ENCODE measurements around the gene PPP1R15B. TPM values are rescaled to one million over a fixed set of nuclear protein-coding genes. Genes with fewer than 3 reads are reported as not detected.

PPP1R15B gene
- total RNA-seq, result 10 to 100 TPM; 71.7 to 80.1 (median 72.9) TPM

GRCh38 chr1:204411451-204412204, at the start of gene PPP1R15B:
Gene PPP1R15B, minus strand, starts transcription at chr1:204411817. Its CDS starts 406 bp downstream, at chr1:204411411.
- Mint-ChIP-seq H3K36me3 (ENCODE audit: insufficient read depth) (peaks cover 24% of the 10 kb centered on the region), H3K4me1 (ENCODE audit: low read depth) (peaks cover 14% of the 10 kb centered on the region), H3K4me3 (peak within 1 kb of the TSS; percentile 99), H3K27me3 (ENCODE audit: low read depth) (no peaks in the 10 kb centered on the region), H3K9me3 (no peaks in the 10 kb centered on the region)
- ATAC-seq (peak; percentile 95 to 96), DNase-seq (peak; percentile 97)

- ATAC-seq (no peak), DNase-seq (no peak)
- no peak overlapping the region for H3K4me3 Mint-ChIP-seq
- H3K4me1 Mint-ChIP-seq (ENCODE audit: low read depth), result peaks cover 59% of the 10 kb centered on the region
- H3K9me3 Mint-ChIP-seq, result no peaks in the 10 kb centered on the region
- peaks cover 26% of the 10 kb centered on the region for H3K36me3 Mint-ChIP-seq (ENCODE audit: insufficient read depth)
- H3K27me3 Mint-ChIP-seq (ENCODE audit: low read depth), result no peaks in the 10 kb centered on the region
Observed at GRCh38 chr1:204460346-204460745, 48.7 kb upstream of the PPP1R15B start.

GRCh38 chr1:204459706-204460105, 48.1 kb upstream of the PPP1R15B start:
- no peak overlapping the region for H3K4me3 Mint-ChIP-seq
- peaks cover 53% of the 10 kb centered on the region for H3K4me1 Mint-ChIP-seq (ENCODE audit: low read depth)
- ATAC-seq (no peak), DNase-seq (no peak)
- H3K27me3 Mint-ChIP-seq (ENCODE audit: low read depth), result no peaks in the 10 kb centered on the region
- no peaks in the 10 kb centered on the region for H3K9me3 Mint-ChIP-seq
- peaks cover 29% of the 10 kb centered on the region for H3K36me3 Mint-ChIP-seq (ENCODE audit: insufficient read depth)

GRCh38 chr1:204457666-204458065, 46.0 kb upstream of the PPP1R15B start:
- Mint-ChIP-seq H3K27me3 (ENCODE audit: low read depth) (no peaks in the 10 kb centered on the region), H3K36me3 (ENCODE audit: insufficient read depth) (peaks cover 26% of the 10 kb centered on the region)
- ATAC-seq, result no peak

GRCh38 chr1:204456826-204457442, 45.3 kb upstream of the PPP1R15B start:
- H3K27me3 Mint-ChIP-seq (ENCODE audit: low read depth), result no peaks in the 10 kb centered on the region

More at GRCh38 chr1:204457666-204458065, 46.0 kb upstream of the PPP1R15B start:
- H3K4me1 Mint-ChIP-seq (ENCODE audit: low read depth), result peaks cover 46% of the 10 kb centered on the region
- no peak for DNase-seq
- H3K4me3 Mint-ChIP-seq, result no peak overlapping the region
- H3K9me3 Mint-ChIP-seq, result no peaks in the 10 kb centered on the region

GRCh38 chr1:204455831-204456145, 44.2 kb upstream of the PPP1R15B start:
- ATAC-seq, result no peak
- Mint-ChIP-seq H3K9me3 (no peaks in the 10 kb centered on the region), H3K4me1 (ENCODE audit: low read depth) (peaks cover 36% of the 10 kb centered on the region), H3K36me3 (ENCODE audit: insufficient read depth) (peaks cover 26% of the 10 kb centered on the region), H3K27me3 (ENCODE audit: low read depth) (no peaks in the 10 kb centered on the region), H3K4me3 (no peak overlapping the region)
- no peak for DNase-seq

More at GRCh38 chr1:204456826-204457442, 45.3 kb upstream of the PPP1R15B start:
- no peak for ATAC-seq
- DNase-seq, result no peak
- peaks cover 43% of the 10 kb centered on the region for H3K4me1 Mint-ChIP-seq (ENCODE audit: low read depth)
- no peaks in the 10 kb centered on the region for H3K9me3 Mint-ChIP-seq
- no peak overlapping the region for H3K4me3 Mint-ChIP-seq
- peaks cover 26% of the 10 kb centered on the region for H3K36me3 Mint-ChIP-seq (ENCODE audit: insufficient read depth)

GRCh38 chr1:204455063-204455830, 43.6 kb upstream of the PPP1R15B start:
- peaks cover 35% of the 10 kb centered on the region for H3K4me1 Mint-ChIP-seq (ENCODE audit: low read depth)
- H3K36me3 Mint-ChIP-seq (ENCODE audit: insufficient read depth), result peaks cover 23% of the 10 kb centered on the region
- ATAC-seq (no peak), DNase-seq (no peak)
- H3K9me3 Mint-ChIP-seq, result no peaks in the 10 kb centered on the region
- no peaks in the 10 kb centered on the region for H3K27me3 Mint-ChIP-seq (ENCODE audit: low read depth)
- H3K4me3 Mint-ChIP-seq, result no peak overlapping the region

GRCh38 chr1:204454476-204454875, 42.9 kb upstream of the PPP1R15B start:
- peaks cover 32% of the 10 kb centered on the region for H3K4me1 Mint-ChIP-seq (ENCODE audit: low read depth)
- H3K36me3 Mint-ChIP-seq (ENCODE audit: insufficient read depth), result peaks cover 17% of the 10 kb centered on the region
- ATAC-seq, result no peak
- no peaks in the 10 kb centered on the region for H3K9me3 Mint-ChIP-seq
- H3K4me3 Mint-ChIP-seq, result no peak overlapping the region
- no peak for DNase-seq
- no peaks in the 10 kb centered on the region for H3K27me3 Mint-ChIP-seq (ENCODE audit: low read depth)

- Mint-ChIP-seq H3K36me3 (ENCODE audit: insufficient read depth) (peaks cover 14% of the 10 kb centered on the region), H3K27me3 (ENCODE audit: low read depth) (no peaks in the 10 kb centered on the region), H3K4me1 (ENCODE audit: low read depth) (peaks cover 37% of the 10 kb centered on the region), H3K9me3 (no peaks in the 10 kb centered on the region), H3K4me3 (peak overlapping the region; percentile 64)
- peak; percentile 98 to 99 for ATAC-seq
- DNase-seq, result peak; percentile 77
Observed at GRCh38 chr1:204453141-204453772, 41.6 kb upstream of the PPP1R15B start.

- H3K4me1 Mint-ChIP-seq (ENCODE audit: low read depth), result peaks cover 39% of the 10 kb centered on the region
- DNase-seq (no peak), ATAC-seq (no peak)
- no peaks in the 10 kb centered on the region for H3K27me3 Mint-ChIP-seq (ENCODE audit: low read depth)
- H3K36me3 Mint-ChIP-seq (ENCODE audit: insufficient read depth), result peaks cover 12% of the 10 kb centered on the region
- H3K4me3 Mint-ChIP-seq, result no peak overlapping the region
- H3K9me3 Mint-ChIP-seq, result no peaks in the 10 kb centered on the region
Observed at GRCh38 chr1:204451352-204452124, 39.9 kb upstream of the PPP1R15B start.

- no peak for ATAC-seq
- Mint-ChIP-seq H3K9me3 (no peaks in the 10 kb centered on the region), H3K27me3 (ENCODE audit: low read depth) (no peaks in the 10 kb centered on the region), H3K36me3 (ENCODE audit: insufficient read depth) (peaks cover 15% of the 10 kb centered on the region), H3K4me3 (no peak overlapping the region), H3K4me1 (ENCODE audit: low read depth) (peaks cover 45% of the 10 kb centered on the region)
- no peak for DNase-seq
Observed at GRCh38 chr1:204450461-204451257, 39.0 kb upstream of the PPP1R15B start.

GRCh38 chr1:204449678-204450280, 38.2 kb upstream of the PPP1R15B start:
- peaks cover 14% of the 10 kb centered on the region for H3K36me3 Mint-ChIP-seq (ENCODE audit: insufficient read depth)
- DNase-seq (no peak), ATAC-seq (no peak)
- H3K27me3 Mint-ChIP-seq (ENCODE audit: low read depth), result no peaks in the 10 kb centered on the region
- no peaks in the 10 kb centered on the region for H3K9me3 Mint-ChIP-seq
- H3K4me1 Mint-ChIP-seq (ENCODE audit: low read depth), result peaks cover 45% of the 10 kb centered on the region
- H3K4me3 Mint-ChIP-seq, result no peak overlapping the region

Data from activated T-cell treated with anti-CD3 and anti-CD28 coated beads, Interleukin-2, amount 50 U/mL, for 4 hours (primary cell).